ENCODE measurements around the gene NPSR1.
A peak's percentile ranks its signal among the peaks of the same experiment; 100 is the strongest.

Gene NPSR1

GRCh38 chr7:34720289-34720688, 62.3 kb downstream of the NPSR1 start:
- no peak for DNase-seq (ENCODE audit: low spot score)

GRCh38 chr7:34723338-34723737, 65.3 kb downstream of the NPSR1 start:
- no peak for DNase-seq (ENCODE audit: low spot score)

DNA sequence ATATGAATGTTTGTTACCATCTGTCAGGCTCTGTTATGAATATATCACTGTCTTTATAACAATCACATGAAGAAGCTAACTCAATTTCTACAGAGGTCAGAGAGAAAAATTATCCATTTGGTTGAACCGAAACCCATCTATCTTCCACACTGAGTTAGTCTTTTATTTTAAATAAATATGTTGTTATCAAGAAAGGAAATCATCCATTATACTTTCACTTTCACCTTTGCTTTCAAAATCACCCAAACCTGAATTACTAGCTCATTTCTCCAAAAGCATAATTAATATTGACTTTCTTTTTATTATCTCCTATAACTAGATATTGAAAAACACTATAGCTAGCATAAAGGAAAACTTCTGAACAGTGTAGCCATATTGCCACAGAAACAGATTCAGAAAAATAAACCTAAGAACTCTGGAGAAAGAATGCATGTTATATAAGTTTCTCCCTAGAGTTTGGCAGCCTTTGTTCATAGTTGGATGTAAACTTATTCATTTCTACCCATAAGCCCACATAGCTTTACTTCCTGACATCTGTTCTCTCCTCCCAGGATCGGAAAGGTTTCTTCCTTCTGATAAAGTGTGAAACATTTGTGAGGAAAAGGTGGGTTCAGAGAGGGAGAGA, 66.0 kb downstream of the NPSR1 start:
- no peak for DNase-seq (ENCODE audit: low spot score)

DNA sequence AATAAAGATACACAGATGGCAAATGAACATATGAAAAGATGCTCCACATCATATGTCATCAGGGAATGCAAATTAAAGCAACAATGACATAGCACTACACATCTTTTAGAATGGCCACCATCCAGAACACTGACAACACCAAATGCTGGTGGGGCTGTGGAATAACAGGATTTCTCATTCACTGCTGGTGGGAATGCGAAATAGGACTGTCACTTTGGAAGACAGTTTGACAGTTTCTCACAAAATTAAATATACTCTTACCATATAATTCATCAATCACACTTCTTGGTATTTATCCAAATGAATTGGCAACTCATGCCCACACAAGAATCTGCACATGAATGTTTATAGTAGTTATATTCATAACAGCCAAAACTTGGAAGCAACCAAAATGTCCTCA, 68.2 kb downstream of the NPSR1 start:
- no peak for DNase-seq (ENCODE audit: low spot score)

GRCh38 chr7:34727464-34727995, 69.5 kb downstream of the NPSR1 start:
- no peak for DNase-seq (ENCODE audit: low spot score)

DNA sequence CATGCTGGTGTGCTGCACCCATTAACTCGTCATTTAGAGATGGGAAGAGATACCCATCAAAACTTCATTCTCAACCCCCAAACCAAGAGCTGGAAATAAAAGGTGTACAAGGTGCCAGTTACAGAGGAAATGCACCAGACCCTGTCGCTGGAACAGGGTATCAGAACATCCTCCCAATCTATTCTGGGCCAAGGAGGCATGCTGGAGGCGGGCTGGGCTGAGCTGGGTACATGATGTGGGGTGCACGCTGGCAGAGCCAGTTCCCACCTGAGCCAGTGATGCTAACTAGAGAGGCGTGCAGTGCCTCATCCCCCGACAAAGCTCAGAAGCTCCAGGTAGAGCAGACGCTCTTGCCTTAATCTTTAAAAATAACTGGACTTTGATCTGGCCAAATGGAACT, 70.1 kb downstream of the NPSR1 start:
- no peak for DNase-seq (ENCODE audit: low spot score)

DNA sequence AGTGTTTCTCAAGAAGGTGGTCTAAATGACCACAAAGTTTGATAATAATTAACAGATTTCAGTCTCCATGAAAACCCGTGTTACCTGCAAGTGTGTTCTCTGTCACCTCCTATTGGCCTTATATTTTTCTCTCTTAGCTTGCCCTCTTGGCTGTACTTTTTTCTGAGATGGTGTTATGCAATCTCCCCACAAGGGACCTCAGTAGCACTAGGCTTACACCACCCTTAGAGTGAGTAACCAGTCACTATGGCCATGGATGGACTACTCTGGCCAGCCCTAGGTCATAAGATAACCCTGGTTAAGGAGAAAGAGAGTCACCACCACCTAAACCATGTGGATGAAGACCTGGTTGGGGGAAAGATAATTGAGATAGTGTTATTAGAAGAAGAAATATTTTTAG, 76.8 kb downstream of the NPSR1 start:
- DNase-seq (ENCODE audit: low spot score): no peak

DNA sequence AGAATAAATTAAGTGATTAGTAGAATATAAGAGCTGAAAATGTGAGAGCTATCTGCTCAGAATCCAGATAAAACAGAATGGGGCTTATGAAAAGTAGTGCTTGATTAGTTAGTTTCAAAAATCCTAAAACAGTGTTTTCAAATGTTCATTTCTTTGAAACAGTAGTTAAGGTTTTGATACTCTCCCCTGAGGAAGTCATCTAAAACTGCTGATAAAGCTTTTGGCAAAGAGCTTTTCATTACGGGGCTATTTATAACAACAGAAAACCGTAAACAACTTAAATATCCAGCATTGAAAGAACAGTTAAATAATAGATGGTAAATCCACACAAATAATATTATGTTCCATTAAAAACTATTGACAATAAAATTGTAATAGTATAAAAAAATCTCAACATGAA, 77.5 kb downstream of the NPSR1 start:
- no peak for DNase-seq (ENCODE audit: low spot score)

DNA sequence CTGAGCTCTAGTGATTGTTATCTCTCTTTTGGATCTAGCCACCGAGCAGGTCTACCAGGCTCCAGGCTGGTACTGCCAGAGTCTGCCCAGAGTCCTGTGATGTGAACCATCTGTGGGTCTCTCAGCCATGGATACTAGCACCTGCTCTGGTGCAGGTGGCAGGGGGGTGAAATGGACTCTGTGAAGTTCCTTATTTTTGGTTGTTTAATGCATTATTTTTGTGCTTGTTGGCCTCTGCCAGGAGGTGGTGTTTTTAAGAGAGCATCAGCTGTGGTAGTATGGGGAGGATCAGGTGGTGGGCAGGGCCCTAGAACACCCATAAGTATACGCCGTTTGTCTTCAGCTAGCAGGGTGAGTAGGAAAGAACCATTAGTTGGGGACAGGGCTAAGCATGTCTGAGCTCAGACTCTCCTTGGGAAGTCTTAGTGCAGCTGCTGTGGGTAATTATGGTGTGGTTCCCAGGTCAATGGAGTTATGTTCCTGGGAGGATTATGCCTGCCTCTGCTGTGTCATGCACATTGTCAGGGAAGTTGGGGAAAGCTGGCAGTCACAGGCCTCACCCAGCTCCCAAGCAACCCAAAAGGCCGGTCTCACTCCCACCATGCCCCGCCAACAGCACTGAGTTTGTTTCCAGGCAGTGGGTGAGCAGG, 81.8 kb downstream of the NPSR1 start:
- no peak for DNase-seq (ENCODE audit: low spot score)

DNA sequence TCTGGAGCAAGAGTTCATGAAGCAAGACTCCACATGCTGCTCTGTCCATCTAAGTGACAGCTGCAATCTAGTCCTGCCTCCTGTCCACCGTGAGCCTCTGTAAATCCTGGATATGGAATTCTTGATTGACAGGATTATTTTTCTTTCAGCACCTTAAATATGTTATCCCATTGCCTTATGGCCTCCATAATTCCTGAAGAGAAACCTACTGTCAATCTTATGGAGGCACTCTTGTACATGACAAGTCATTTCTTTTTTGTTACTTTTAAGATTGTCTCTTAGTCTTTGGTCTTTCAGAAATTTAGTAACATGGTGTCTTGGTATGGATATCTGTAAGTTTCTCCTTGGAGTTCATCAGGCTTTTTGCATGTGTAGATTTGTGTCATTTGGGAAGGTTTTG, 82.8 kb downstream of the NPSR1 start:
- DNase-seq (ENCODE audit: low spot score): no peak

DNA sequence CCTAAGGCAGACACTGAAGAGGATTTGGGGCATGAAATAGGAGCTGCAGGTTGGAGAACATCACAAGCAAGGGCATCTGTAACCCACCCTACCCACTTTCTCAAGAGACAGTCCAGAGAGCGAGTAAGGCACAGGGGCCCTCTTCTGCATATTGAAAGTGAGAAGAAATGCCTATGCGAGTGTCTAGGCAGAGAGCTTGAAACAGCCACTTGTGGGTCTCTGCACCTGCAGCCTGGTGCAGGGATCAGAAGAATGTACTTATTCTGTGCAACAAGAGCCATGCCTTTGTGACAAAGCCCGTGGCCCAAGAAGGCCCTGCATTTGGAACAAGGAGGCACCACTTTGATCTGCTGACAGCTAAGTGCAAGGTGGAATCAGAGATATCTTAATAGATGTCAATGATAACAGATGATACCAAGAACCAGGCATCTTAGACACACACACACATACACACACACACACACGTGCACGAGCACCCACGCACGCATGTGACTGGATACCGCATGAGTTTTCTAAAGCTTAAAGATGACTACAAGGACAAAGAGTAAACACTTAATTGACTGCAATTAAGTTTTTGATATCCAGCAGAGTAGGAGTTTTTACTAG, 89.3 kb downstream of the NPSR1 start:
- DNase-seq (ENCODE audit: low spot score): no peak

- DNase-seq (ENCODE audit: low spot score): peak; percentile 12
Measured at GRCh38 chr7:34747867-34748727, 90.1 kb downstream of the NPSR1 start.

DNA sequence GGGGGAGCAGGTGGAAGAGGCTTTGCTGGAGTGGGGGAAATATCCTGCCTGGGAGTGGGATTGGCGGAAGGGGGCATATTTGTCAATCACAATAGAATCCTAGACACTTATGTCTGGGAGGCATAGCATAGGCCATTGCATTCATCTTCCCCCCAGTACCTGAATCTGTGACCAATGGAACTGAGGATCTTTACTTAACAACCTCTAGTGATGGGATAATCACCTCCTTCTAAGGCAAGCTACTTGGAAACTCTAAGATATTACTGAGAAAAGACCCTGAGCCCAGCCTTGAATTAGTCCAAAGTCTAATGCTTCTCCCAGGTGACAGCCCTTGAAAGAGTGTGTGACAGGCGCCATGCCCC, 90.7 kb downstream of the NPSR1 start:
- no peak for DNase-seq (ENCODE audit: low spot score)

- DNase-seq (ENCODE audit: low spot score): no peak
Measured at GRCh38 chr7:34749446-34749845, 91.4 kb downstream of the NPSR1 start.

DNA sequence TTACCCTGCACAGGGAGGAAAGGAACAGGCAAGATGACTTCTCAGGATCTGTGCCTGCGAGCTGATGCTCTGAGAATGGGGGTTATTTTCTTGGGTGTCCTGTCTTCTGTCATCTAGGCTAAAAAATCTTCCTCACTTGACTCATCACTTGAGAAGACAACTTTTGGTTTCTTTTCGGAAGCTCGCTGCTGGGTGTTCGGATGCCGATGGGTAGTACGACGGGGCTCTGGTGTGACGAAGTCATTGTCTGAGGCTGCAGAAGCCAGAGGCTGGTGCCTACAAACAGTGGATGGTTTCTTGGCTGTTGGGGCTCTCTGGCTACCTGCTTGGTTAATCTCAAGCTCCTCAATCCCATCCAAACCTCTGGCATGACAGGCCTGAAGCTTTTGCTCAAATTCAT, 92.2 kb downstream of the NPSR1 start:
- no peak for DNase-seq (ENCODE audit: low spot score)

- DNase-seq (ENCODE audit: low spot score): no peak
Measured at GRCh38 chr7:34750636-34751035, 92.6 kb downstream of the NPSR1 start.

GRCh38 chr7:34751725-34752643, 94.0 kb downstream of the NPSR1 start:
- DNase-seq (ENCODE audit: low spot score): no peak

GRCh38 chr7:34752929-34753328, 94.9 kb downstream of the NPSR1 start:
- no peak for DNase-seq (ENCODE audit: low spot score)

GRCh38 chr7:34755008-34755407, 97.0 kb downstream of the NPSR1 start:
- DNase-seq (ENCODE audit: low spot score): no peak

GRCh38 chr7:34756025-34756437, 98.0 kb downstream of the NPSR1 start:
- no peak for DNase-seq (ENCODE audit: low spot score)

GRCh38 chr7:34756691-34757090, 98.7 kb downstream of the NPSR1 start:
- no peak for DNase-seq (ENCODE audit: low spot score)

Data from AG08396 (cell line).